GM12873 (cell line): ENCODE measurements around the gene PMM1.

Experiments
- CTCF ChIP-seq: IDR thresholded peaks from 2 replicates; pipeline ENCODE4 v1.5.1; 2012; ENCODE audit warnings: low read depth, mild to moderate bottlenecking, moderate library complexity, low read length, control low read depth; ENCODE audit not compliant: insufficient read depth; ENCODE audit errors: missing control alignments

PMM1 gene

GRCh38 chr22:41589391-41590241, at the start of gene PMM1:
Gene PMM1, minus strand, starts transcription at chr22:41589840. Its CDS starts 35 bp downstream, at chr22:41589805.
- TF ChIP-seq CTCF, result no peak

- TF ChIP-seq CTCF, result no peak
These were observed 49.1 kb upstream of the PMM1 start for GRCh38 chr22:41638748-41639147.

- no peak for TF ChIP-seq CTCF
These were observed 48.5 kb upstream of the PMM1 start for GRCh38 chr22:41638124-41638523.

- TF ChIP-seq CTCF, result no peak
These were observed 46.8 kb upstream of the PMM1 start for GRCh38 chr22:41636467-41636866.

- no peak for TF ChIP-seq CTCF
These were observed 35.9 kb upstream of the PMM1 start for GRCh38 chr22:41625577-41625976.

- no peak for TF ChIP-seq CTCF
These were observed 32.2 kb upstream of the PMM1 start for GRCh38 chr22:41621911-41622179.

GRCh38 chr22:41621099-41621910, 31.7 kb upstream of the PMM1 start, which contains the start of gene XRCC6:
Gene XRCC6, plus strand, starts transcription at chr22:41621295. Its CDS starts 710 bp downstream, at chr22:41622005.
- TF ChIP-seq CTCF, result no peak
